A549 (cell line): ENCODE measurements around the gene TAF4. TPM values are rescaled to one million over a fixed set of nuclear protein-coding genes. Genes with fewer than 3 reads are reported as not detected.
A peak's percentile ranks its signal among the peaks of the same experiment; 100 is the strongest.

ENCODE experiments used
- ATAC-seq, 2 experiments: fragments of 200-7000 bp in 1 of 2; fragments of >200 bp in 1 of 2; cut with Nextera tagmentation in 1 of 2; cut with Tn5 transposase in 1 of 2; 3 replicates each; pipeline versions ENCODE4 v1.8.0 to v1.9.1; 2018 to 2020; ENCODE audit warnings: mild to moderate bottlenecking in 1 of 2, moderate library complexity in 1 of 2
- CTCF ChIA-PET: fragments of 300-600 bp; sonication (Branson Sonifier 250); formaldehyde crosslinking; extraction: SDS; loops from one replicate; lab custom pipeline; 2021; ENCODE audit warnings: antibody characterized with exemption, inconsistent platforms; lab: Yijun Ruan, JAX
- POLR2A ChIA-PET: fragments of 350-600 bp; formaldehyde crosslinking; extraction: SDS; loops from one replicate; lab custom pipeline; 2021; ENCODE audit warnings: antibody characterized with exemption, inconsistent platforms; lab: Yijun Ruan, JAX
- DNase-seq, 2 experiments: peaks; one replicate each; pipeline versions ENCODE4 v3.0.0 to v3.0.0-alpha.2; 2011 to 2016; ENCODE audit warnings: low read depth in 1 of 2, low spot score in 1 of 2
- FAIRE-seq: peaks from 2 replicates; lab custom pipeline; 2011; peaks lifted over from hg19 to GRCh38; lab: Jason Lieb, UNC
- H3K27ac ChIP-seq, 2 experiments: fragments of >200 bp; sonication (Bioruptor Twin); formaldehyde crosslinking; 3 replicates each; pipeline ENCODE4 v1.5.1; 2016 to 2017
- H3K4me1 ChIP-seq: fragments of >200 bp; sonication (Bioruptor Twin); formaldehyde crosslinking; 3 replicates; pipeline ENCODE4 v1.6.1; 2016
- H3K4me2 ChIP-seq: fragments of >200 bp; sonication (Bioruptor Twin); formaldehyde crosslinking; 3 replicates; pipeline ENCODE4 v1.6.1; 2016
- H3K4me3 ChIP-seq: fragments of >200 bp; sonication (Bioruptor Twin); formaldehyde crosslinking; 3 replicates; pipeline ENCODE4 v1.5.1; 2016
- H3K9me3 ChIP-seq: fragments of >200 bp; sonication (Bioruptor Twin); formaldehyde crosslinking; 3 replicates; pipeline ENCODE4 v1.6.1; 2016
- ATOH8 ChIP-seq: fragments of 250-450 bp; sonication (Bioruptor Pico); IDR thresholded peaks from 2 replicates; pipeline ENCODE4 v1.5.0; 2020; ENCODE audit warnings: low read depth, mild to moderate bottlenecking, moderate library complexity
- CBX2 ChIP-seq: fragments of 200-600 bp; sonication (generic); IDR thresholded peaks from 2 replicates; pipeline ENCODE4 v1.6.1; 2016; ENCODE audit warnings: low read depth, mild to moderate bottlenecking, borderline replicate concordance
- CEBPB ChIP-seq, 2 experiments: fragments of >200 bp in 1 of 2; sonication (Bioruptor Twin) in 1 of 2; formaldehyde crosslinking in 1 of 2; IDR thresholded peaks; 2 replicates each; pipeline ENCODE4 v1.6.1; 2012 to 2016
- CTCF ChIP-seq: fragments of >200 bp; sonication (Bioruptor Twin); formaldehyde crosslinking; IDR thresholded peaks from 3 replicates; pipeline ENCODE4 v1.5.1; 2016
- EHF ChIP-seq: fragments of 250-450 bp; sonication (Bioruptor Pico); IDR thresholded peaks from 2 replicates; pipeline ENCODE4 v1.5.0; 2020; ENCODE audit warnings: mild to moderate bottlenecking
- FOXS1 ChIP-seq: fragments of 250-450 bp; sonication (Bioruptor Pico); IDR thresholded peaks from 2 replicates; pipeline ENCODE4 v1.5.0; 2020; ENCODE audit warnings: mild to moderate bottlenecking, moderate library complexity
- GATA3 ChIP-seq: IDR thresholded peaks from 2 replicates; pipeline ENCODE4 v1.6.1; 2012; ENCODE audit warnings: borderline replicate concordance
- HOXB13 ChIP-seq: fragments of 250-450 bp; sonication (Bioruptor Pico); IDR thresholded peaks from 2 replicates; pipeline ENCODE4 v1.5.0; 2020; ENCODE audit warnings: low read depth, mild to moderate bottlenecking, moderate library complexity
- HOXB5 ChIP-seq: fragments of 250-450 bp; sonication (Bioruptor Pico); IDR thresholded peaks from 2 replicates; pipeline ENCODE4 v1.5.0; 2020; ENCODE audit warnings: mild to moderate bottlenecking, moderate library complexity
- JUNB ChIP-seq: fragments of >200 bp; sonication (Bioruptor Twin); formaldehyde crosslinking; IDR thresholded peaks from 2 replicates; pipeline ENCODE4 v1.6.1; 2016
- MAFK ChIP-seq: fragments of 450-650 bp; IDR thresholded peaks from 2 replicates; pipeline ENCODE4 v1.6.1; 2014; ENCODE audit not compliant: partially characterized antibody
- MAZ ChIP-seq: fragments of 150-350 bp; IDR thresholded peaks from 2 replicates; pipeline ENCODE4 v1.6.1; 2014; ENCODE audit warnings: antibody characterized with exemption, low read depth, low read length, borderline replicate concordance
- NFE2L2 ChIP-seq: fragments of 150-350 bp; conservative IDR thresholded peaks from 2 replicates; pipeline ENCODE4 v1.6.1; 2014; ENCODE audit warnings: low read length
- NPAS2 ChIP-seq: fragments of 250-450 bp; sonication (Bioruptor Pico); IDR thresholded peaks from 2 replicates; pipeline ENCODE4 v1.8.0; 2022; ENCODE audit warnings: mild to moderate bottlenecking, moderate library complexity, borderline replicate concordance
- POLR2A ChIP-seq: IDR thresholded peaks from 2 replicates; pipeline ENCODE4 v1.6.1; 2012; ENCODE audit warnings: mild to moderate bottlenecking, low read length
- POLR2AphosphoS2 ChIP-seq: conservative IDR thresholded peaks from 2 replicates; pipeline ENCODE4 v1.6.1; 2012; ENCODE audit warnings: low read length, improper control_type of control experiment, inconsistent platforms
- RAD21 ChIP-seq, 2 experiments: fragments of >200 bp in 1 of 2; sonication (Bioruptor Twin) in 1 of 2; formaldehyde crosslinking in 1 of 2; IDR thresholded peaks in 1 of 2; conservative IDR thresholded peaks in 1 of 2; 2 replicates in 1 of 2; 3 replicates in 1 of 2; pipeline ENCODE4 v1.6.1; 2012 to 2018; ENCODE audit warnings: inconsistent platforms in 1 of 2
- RARB ChIP-seq: fragments of 250-450 bp; sonication (Bioruptor Pico); IDR thresholded peaks from 2 replicates; pipeline ENCODE4 v1.8.0; 2021; ENCODE audit warnings: mild to moderate bottlenecking, moderate library complexity
- RFX5 ChIP-seq: fragments of 450-650 bp; IDR thresholded peaks from 2 replicates; pipeline ENCODE4 v1.7.1; 2014; ENCODE audit warnings: antibody characterized with exemption, mild to moderate bottlenecking, moderate library complexity
- RNF2 ChIP-seq: fragments of 200-600 bp; sonication (generic); IDR thresholded peaks from 2 replicates; pipeline ENCODE4 v1.6.1; 2016; ENCODE audit warnings: low read depth, mild to moderate bottlenecking, antibody characterized with exemption, moderate library complexity, borderline replicate concordance
- SMC3 ChIP-seq: fragments of >200 bp; sonication (Bioruptor Twin); formaldehyde crosslinking; IDR thresholded peaks from 3 replicates; pipeline ENCODE4 v1.6.1; 2018; ENCODE audit warnings: inconsistent platforms
- TFCP2L1 ChIP-seq: fragments of 250-450 bp; sonication (Bioruptor Pico); IDR thresholded peaks from 2 replicates; pipeline ENCODE4 v1.5.0; 2021; ENCODE audit warnings: mild to moderate bottlenecking
- ZC3H11A ChIP-seq: fragments of 450-650 bp; IDR thresholded peaks from 2 replicates; pipeline ENCODE4 v1.6.1; 2014; ENCODE audit warnings: antibody characterized with exemption, mild to moderate bottlenecking
- ZFP36 ChIP-seq: fragments of 450-650 bp; IDR thresholded peaks from 2 replicates; pipeline ENCODE4 v1.6.1; 2014; ENCODE audit warnings: borderline replicate concordance; ENCODE audit not compliant: partially characterized antibody
- ZSCAN20 ChIP-seq: fragments of 250-450 bp; sonication (Bioruptor Pico); IDR thresholded peaks from 2 replicates; pipeline ENCODE4 v1.8.0; 2022; ENCODE audit warnings: mild to moderate bottlenecking, moderate library complexity
- WGBS: methylation state at CpG from one replicate; pipeline ENCODE4 v1.1.6; 2017; ENCODE audit errors: missing lambda C conversion rate; 5-methylcytosine and 5-hydroxymethylcytosine counted together
- polyA plus RNA-seq, 4 experiments: library from polyadenylated mRNA; depleted of rRNA in 3 of 4; stranded (reverse); fragments of >200 nt; fragmentation: RNase III in 1 of 4; extraction: RNeasy Plus Mini Kit Qiagen cat#74134 plus additional on column Dnase treatment in 1 of 4; gene quantifications; 2 replicates in 3 of 4; 3 replicates in 1 of 4; pipeline ENCODE4 v1.2.3, GENCODE V29; 2011 to 2017

Gene TAF4
- polyA plus RNA-seq, 2 of the 4 experiments (the other 2 are of a cell fraction): 6.1 to 11.0 TPM

GRCh38 chr20:62045118-62045517 lies 20.6 kb downstream of the TAF4 start (continued):
- TF ChIP-seq ZSCAN20: no peak
- TF ChIP-seq NFE2L2: no peak
- TF ChIP-seq ZC3H11A: no peak
- TF ChIP-seq HOXB13 (CRISPR knock-in tag): no peak
- TF ChIP-seq POLR2A: no peak
- TF ChIP-seq NPAS2: no peak

GRCh38 chr20:62044631-62045030 lies 21.1 kb downstream of the TAF4 start:
- H3K4me3 ChIP-seq: no peak overlapping the region
- H3K9me3 ChIP-seq: no peaks in the 10 kb centered on the region
- ATAC-seq (no peak), FAIRE-seq (no peak), DNase-seq (no peak)
- ChIA-PET POLR2A (no interaction called here), CTCF (interaction anchor here (0.6 to 0.8 kb wide), 2 partner anchors 20 to 143 kb away, joined by 3 to 5 read pairs; no protein-coding TSS in a partner anchor)
- TF ChIP-seq JUNB: no peak
- TF ChIP-seq HOXB13 (CRISPR knock-in tag): no peak
- no peak for TF ChIP-seq POLR2AphosphoS2
- no peak for TF ChIP-seq CBX2
- TF ChIP-seq ZFP36: no peak
- TF ChIP-seq RARB: no peak
- TF ChIP-seq MAFK: no peak
- no peak for TF ChIP-seq ATOH8 (CRISPR knock-in tag)
- no peak for TF ChIP-seq TFCP2L1 (CRISPR knock-in tag)
- TF ChIP-seq MAZ: no peak
- no peak for TF ChIP-seq EHF (CRISPR knock-in tag)
- no peak for TF ChIP-seq ZC3H11A
- no peak for TF ChIP-seq GATA3
- TF ChIP-seq SMC3: no peak
- no peak for TF ChIP-seq RNF2
- no peak for TF ChIP-seq RFX5
- TF ChIP-seq NPAS2: no peak
- TF ChIP-seq HOXB5 (CRISPR knock-in tag): no peak
- TF ChIP-seq RAD21 (conservative IDR thresholded peaks at IDR 0.05 in 1 of 2, IDR thresholded peaks at IDR 0.05 in 1 of 2): no peak
- TF ChIP-seq CTCF: no peak
- WGBS: 77% methylated on average over 6 of the region's 6 CpGs
- H3K27ac ChIP-seq: no peak overlapping the region
- H3K4me1 ChIP-seq: peaks cover 10% of the 10 kb centered on the region; the same call in 2 of the 3 replicates
- H3K4me2 ChIP-seq: no peak overlapping the region

GRCh38 chr20:62043131-62043914 lies 22.4 kb downstream of the TAF4 start:
- Histone ChIP-seq H3K4me1 (peaks cover 10% of the 10 kb centered on the region; the same call in 2 of the 3 replicates), H3K4me2 (no peak overlapping the region), H3K27ac (no peak overlapping the region), H3K4me3 (no peak overlapping the region), H3K9me3 (no peaks in the 10 kb centered on the region)
- CTCF ChIA-PET: no interaction called here
- WGBS: 81% methylated on average over 17 of the region's 17 CpGs
- ATAC-seq (peak in 1 of 2 experiments; percentile 30; a peak in 2 of 6 replicates), DNase-seq (no peak), FAIRE-seq (no peak)
- TF ChIP-seq FOXS1 (CRISPR knock-in tag) (no peak), CEBPB (IDR thresholded peaks at IDR 0.05) (peak; percentile 73 to 79; a peak in 3 of 4 replicates)
- POLR2A ChIA-PET: no interaction called here
